Lower lobe of right lung (tissue), 2 donors: ENCODE results near the gene MAST3. TPM values are rescaled to one million over a fixed set of nuclear protein-coding genes. Genes with fewer than 3 reads are reported as not detected.
A peak's percentile ranks its signal among the peaks of the same experiment; 100 is the strongest.

Source experiments
- ATAC-seq, 2 donors: fragments of 200-7000 bp; cut with Tn5 transposase; one replicate each; pipeline ENCODE4 v1.9.1; 2020 to 2022; ENCODE audit warnings: mild to moderate bottlenecking in 2 of 2, moderate library complexity in 2 of 2
- DNase-seq: peaks from one replicate; pipeline ENCODE4 v3.0.0-alpha.2; 2020
- H3K27ac ChIP-seq: fragments of 200-600 bp; one replicate; pipeline ENCODE4 v1.8.0; 2022
- H3K27me3 ChIP-seq: fragments of 200-600 bp; one replicate; pipeline ENCODE4 v1.8.0; 2022; ENCODE audit warnings: low read depth
- H3K36me3 ChIP-seq: fragments of 200-600 bp; one replicate; pipeline ENCODE4 v1.8.0; 2022; ENCODE audit warnings: mild to moderate bottlenecking
- H3K4me1 ChIP-seq: fragments of 200-600 bp; one replicate; pipeline ENCODE4 v1.8.0; 2022
- H3K4me3 ChIP-seq: fragments of 200-600 bp; one replicate; pipeline ENCODE4 v1.8.0; 2022; ENCODE audit warnings: mild to moderate bottlenecking
- H3K9me3 ChIP-seq: fragments of 200-600 bp; one replicate; pipeline ENCODE4 v1.8.0; 2022
- CTCF ChIP-seq: fragments of 200-600 bp; IDR thresholded peaks from one replicate; pipeline ENCODE4 v1.8.0; 2022; ENCODE audit warnings: antibody characterized with exemption, mild to moderate bottlenecking
- intact Hi-C: fragments of 100-400 bp; cut with DNase I; formaldehyde crosslinking; loops from one replicate; pipeline ENCODE4 v1.11.0; 2022
- total RNA-seq: library from RNA; stranded (reverse); fragmentation: NEBNext Ultra II Directional; extraction: Animal tissue kit (Norgen Biotek cat#: 25700); gene quantifications from one replicate; pipeline ENCODE4 v1.2.1, GENCODE V29; 2021
- donor health status: DM: no; HTN: yes; CAD: no; lungs with severe emphysema.

Gene MAST3
- total RNA-seq, 1 donor from 2014 or later: 29.2 TPM

DNA sequence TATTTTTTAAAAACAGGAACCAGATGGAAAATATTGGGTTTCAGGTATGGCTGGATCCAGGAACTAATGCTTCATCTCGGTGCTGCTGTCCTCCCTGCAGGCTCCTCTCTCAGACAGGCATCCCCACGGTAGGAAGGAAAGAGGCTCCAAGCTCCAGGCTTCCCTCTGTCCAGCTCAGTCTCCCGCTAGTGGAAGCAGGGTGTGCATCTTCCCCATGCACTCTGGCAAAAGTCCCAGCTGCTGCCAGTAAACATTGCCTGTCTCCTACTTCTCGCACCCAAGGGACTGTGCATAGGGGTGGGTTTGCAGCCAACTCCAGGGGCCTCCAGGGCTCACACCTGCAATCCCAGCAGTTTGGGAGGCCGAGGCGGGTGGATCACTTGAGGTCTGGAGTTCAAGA is 40.0 kb upstream of the MAST3 start:
- Histone ChIP-seq H3K4me3 (peak overlapping the region; percentile 43), H3K36me3 (no peaks in the 10 kb centered on the region), H3K27ac (peak overlapping the region; percentile 82), H3K9me3 (no peaks in the 10 kb centered on the region), H3K27me3 (no peaks in the 10 kb centered on the region), H3K4me1 (peaks cover 12% of the 10 kb centered on the region)
- ATAC-seq: peak; percentile 14 to 26
- intact Hi-C loops: loop anchor here (5.0 kb wide), 1 partner anchor 50 kb away; the partner anchor contains the start of gene ARRDC2
- no peak for TF ChIP-seq CTCF
- no peak for DNase-seq

- Histone ChIP-seq H3K36me3 (no peaks in the 10 kb centered on the region), H3K27me3 (no peaks in the 10 kb centered on the region), H3K9me3 (no peaks in the 10 kb centered on the region), H3K4me1 (peaks cover 12% of the 10 kb centered on the region), H3K27ac (peak overlapping the region; percentile 82), H3K4me3 (peak overlapping the region; percentile 43)
- intact Hi-C loops: loop anchor here (5.0 kb wide), 1 partner anchor 51 kb away; the partner anchor contains the start of gene ARRDC2
- peak; percentile 86 for DNase-seq
- ATAC-seq: peak; percentile 93 to 94
- TF ChIP-seq CTCF: peak; percentile 94
Observed at GRCh38 chr19:18058208-18059009, 39.2 kb upstream of the MAST3 start.

DNA sequence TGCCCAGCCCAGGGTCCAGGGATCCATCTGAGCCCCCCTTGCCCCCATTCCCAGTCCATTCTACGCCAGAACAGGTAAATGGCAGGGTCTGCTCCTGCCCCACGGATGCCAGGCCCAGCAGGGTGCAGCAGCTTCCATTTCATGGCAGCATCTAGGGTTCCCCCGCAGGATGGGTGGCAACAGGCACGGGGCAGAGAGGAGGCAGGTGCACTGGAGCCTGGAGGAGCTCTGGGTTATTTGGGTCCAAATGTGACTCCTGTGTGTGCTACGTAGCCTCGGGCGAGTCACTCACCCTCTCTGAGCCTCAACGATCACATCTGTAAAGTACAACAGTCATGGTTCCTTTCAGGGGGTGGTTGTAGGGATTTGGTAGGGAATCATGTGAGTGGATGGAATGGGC is 38.3 kb upstream of the MAST3 start:
- no peak for DNase-seq
- peak in 1 of 2 donors; percentile 7 for ATAC-seq
- intact Hi-C loops: loop anchor here (5.0 kb wide), 1 partner anchor 52 kb away; the partner anchor contains the start of gene ARRDC2
- Histone ChIP-seq H3K9me3 (no peaks in the 10 kb centered on the region), H3K27me3 (no peaks in the 10 kb centered on the region), H3K36me3 (no peaks in the 10 kb centered on the region), H3K4me1 (peaks cover 12% of the 10 kb centered on the region), H3K4me3 (no peak overlapping the region), H3K27ac (no peak overlapping the region)
- TF ChIP-seq CTCF: no peak

DNA sequence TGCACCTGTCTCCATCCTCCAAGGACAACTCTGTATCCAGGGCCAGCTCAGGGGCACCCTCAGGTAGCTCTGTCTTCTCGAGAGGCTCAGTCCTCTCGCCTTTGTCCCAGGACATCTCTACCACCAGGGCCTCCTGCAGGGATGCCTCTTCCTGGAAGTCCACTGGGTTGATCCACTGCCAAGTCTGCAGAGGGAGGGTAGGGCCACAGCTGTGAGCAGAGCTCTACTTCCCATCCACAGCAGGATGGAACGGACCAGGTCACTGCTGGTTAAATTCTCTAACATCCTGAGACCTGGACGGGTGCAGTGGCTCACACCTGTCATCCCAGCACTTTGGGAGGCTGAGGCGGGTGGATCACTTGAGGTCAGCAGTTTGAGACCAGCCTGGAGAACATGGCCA is 37.7 kb upstream of the MAST3 start:
- ATAC-seq (no peak), DNase-seq (no peak)
- intact Hi-C loops: loop anchor here (5.0 kb wide), 1 partner anchor 53 kb away; the partner anchor contains the start of gene ARRDC2
- Histone ChIP-seq H3K4me1 (peaks cover 12% of the 10 kb centered on the region), H3K27ac (no peak overlapping the region), H3K4me3 (no peak overlapping the region), H3K27me3 (no peaks in the 10 kb centered on the region), H3K9me3 (no peaks in the 10 kb centered on the region), H3K36me3 (no peaks in the 10 kb centered on the region)
- TF ChIP-seq CTCF: no peak

GRCh38 chr19:18060472-18060871 is 37.1 kb upstream of the MAST3 start:
- no peaks in the 10 kb centered on the region for H3K27me3 ChIP-seq
- H3K9me3 ChIP-seq: no peaks in the 10 kb centered on the region
- no peak for TF ChIP-seq CTCF
- intact Hi-C loops: no loop called here
- H3K27ac ChIP-seq: no peak overlapping the region
- H3K4me3 ChIP-seq: no peak overlapping the region
- ATAC-seq (no peak), DNase-seq (no peak)
- no peaks in the 10 kb centered on the region for H3K36me3 ChIP-seq
- peaks cover 12% of the 10 kb centered on the region for H3K4me1 ChIP-seq
